ENCODE data around the gene CCDC86.

CCDC86 gene

GRCh38 chr11:60876168-60876485 is 34.2 kb downstream of the CCDC86 start:
- no peak for DNase-seq
- in situ Hi-C loops (cut with MboI; ENCODE audit: low pct_unique_long_range_greater_than_20kb, low sequenced_read_pairs), result no loop called here

- no peak for DNase-seq
- in situ Hi-C loops (cut with MboI; ENCODE audit: low pct_unique_long_range_greater_than_20kb, low sequenced_read_pairs), result no loop called here
These were observed 36.6 kb downstream of the CCDC86 start for GRCh38 chr11:60878245-60879101.

GRCh38 chr11:60879104-60879503 is 37.2 kb downstream of the CCDC86 start:
- in situ Hi-C loops (cut with MboI; ENCODE audit: low pct_unique_long_range_greater_than_20kb, low sequenced_read_pairs), result no loop called here
- no peak for DNase-seq

- DNase-seq, result no peak
- in situ Hi-C loops (cut with MboI; ENCODE audit: low pct_unique_long_range_greater_than_20kb, low sequenced_read_pairs), result no loop called here
These were observed 38.2 kb downstream of the CCDC86 start for GRCh38 chr11:60879971-60880588.

GRCh38 chr11:60880643-60881282 is 38.9 kb downstream of the CCDC86 start:
- in situ Hi-C loops (cut with MboI; ENCODE audit: low pct_unique_long_range_greater_than_20kb, low sequenced_read_pairs), result no loop called here
- DNase-seq, result no peak

GRCh38 chr11:60887556-60887955 is 45.6 kb downstream of the CCDC86 start:
- in situ Hi-C loops (cut with MboI; ENCODE audit: low pct_unique_long_range_greater_than_20kb, low sequenced_read_pairs), result no loop called here
- DNase-seq, result peak; percentile 70

- in situ Hi-C loops (cut with MboI; ENCODE audit: low pct_unique_long_range_greater_than_20kb, low sequenced_read_pairs), result no loop called here
- no peak for DNase-seq
These were observed 48.0 kb downstream of the CCDC86 start for GRCh38 chr11:60889869-60890311.

- no peak for DNase-seq
- in situ Hi-C loops (cut with MboI; ENCODE audit: low pct_unique_long_range_greater_than_20kb, low sequenced_read_pairs), result no loop called here
These were observed 48.8 kb downstream of the CCDC86 start for GRCh38 chr11:60890696-60891095.

- in situ Hi-C loops (cut with MboI; ENCODE audit: low pct_unique_long_range_greater_than_20kb, low sequenced_read_pairs), result no loop called here
- no peak for DNase-seq
These were observed 49.3 kb downstream of the CCDC86 start for GRCh38 chr11:60891103-60891741.

- in situ Hi-C loops (cut with MboI; ENCODE audit: low pct_unique_long_range_greater_than_20kb, low sequenced_read_pairs), result no loop called here
- DNase-seq, result no peak
These were observed 53.8 kb downstream of the CCDC86 start for GRCh38 chr11:60895687-60896086.

GRCh38 chr11:60897496-60897895 is 55.6 kb downstream of the CCDC86 start:
- in situ Hi-C loops (cut with MboI; ENCODE audit: low pct_unique_long_range_greater_than_20kb, low sequenced_read_pairs), result no loop called here
- no peak for DNase-seq

GRCh38 chr11:60899046-60899936 is 57.4 kb downstream of the CCDC86 start:
- DNase-seq, result peak; percentile 80
- in situ Hi-C loops (cut with MboI; ENCODE audit: low pct_unique_long_range_greater_than_20kb, low sequenced_read_pairs), result no loop called here

- in situ Hi-C loops (cut with MboI; ENCODE audit: low pct_unique_long_range_greater_than_20kb, low sequenced_read_pairs), result no loop called here
- no peak for DNase-seq
These were observed 58.1 kb downstream of the CCDC86 start for GRCh38 chr11:60899977-60900376.
